ENCODE results near the gene FAF1.
"Not testable (repeated sequence)": the region's sequence is repeated elsewhere in the genome, so short reads cannot be mapped to it uniquely, and the experiment has no call there.

Gene FAF1

GRCh38 chr1:50952566-50952965 lies 7.5 kb downstream of the FAF1 start:
- DNase-seq, result not testable (repeated sequence)

- DNase-seq, result no peak
Measured at GRCh38 chr1:50950396-50950795, 9.7 kb downstream of the FAF1 start.

DNA sequence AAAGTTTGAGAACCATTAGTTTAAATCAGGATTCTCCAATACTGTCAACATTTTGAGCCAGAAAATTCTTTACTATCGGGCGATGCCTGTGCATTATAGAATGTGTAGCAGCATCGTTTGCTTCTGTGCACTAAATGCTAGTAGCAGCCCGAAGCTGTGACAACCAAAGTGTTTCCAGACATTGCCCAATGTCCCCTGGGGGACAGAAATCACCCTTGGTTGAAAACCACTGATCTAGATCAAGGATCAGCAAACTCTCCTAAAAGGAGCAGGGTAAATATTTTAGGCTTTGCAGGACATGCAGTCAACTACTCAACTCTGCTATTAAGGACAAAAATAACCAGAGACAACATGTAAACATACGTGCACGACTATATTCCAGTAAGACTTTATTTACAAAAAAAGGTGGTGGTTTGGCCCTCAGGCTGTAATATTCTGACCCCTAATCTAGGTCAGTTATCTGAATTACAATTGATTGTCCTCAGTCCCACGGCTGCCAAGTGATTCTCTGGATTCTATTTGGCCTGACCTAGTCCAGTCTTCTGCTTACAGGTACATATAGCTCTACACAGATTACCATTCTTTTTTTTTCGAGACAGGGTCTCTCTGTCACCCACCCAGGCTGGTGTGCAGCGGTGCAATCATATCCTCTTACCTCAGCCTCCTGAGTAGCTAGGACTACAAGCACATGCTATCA lies 10.6 kb downstream of the FAF1 start:
- no peak for DNase-seq

GRCh38 chr1:50942334-50942733 lies 17.7 kb downstream of the FAF1 start:
- no peak for DNase-seq

GRCh38 chr1:50940291-50940690 lies 19.8 kb downstream of the FAF1 start:
- DNase-seq, result no peak

- no peak for DNase-seq
Measured at GRCh38 chr1:50936321-50936720, 23.7 kb downstream of the FAF1 start.

GRCh38 chr1:50935276-50935675 lies 24.8 kb downstream of the FAF1 start:
- not testable (repeated sequence) for DNase-seq

DNA sequence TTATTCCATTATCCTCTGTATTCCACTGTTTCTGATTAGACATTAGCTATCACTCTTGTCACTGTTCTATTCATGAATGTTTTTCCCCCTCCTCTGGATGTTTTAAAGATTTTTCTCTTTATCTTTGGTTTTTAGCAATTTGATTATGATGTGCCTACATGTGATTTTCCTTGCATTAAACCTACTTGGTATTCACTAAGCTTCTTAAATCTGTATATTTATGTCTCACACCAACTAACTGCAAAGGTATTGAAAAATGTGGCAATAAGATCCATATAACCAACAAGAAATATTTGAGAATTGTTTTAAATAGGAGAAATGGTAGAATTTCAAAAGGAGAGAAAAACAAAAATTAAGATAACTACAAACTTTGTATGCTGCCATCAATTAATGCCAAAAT lies 25.2 kb downstream of the FAF1 start:
- DNase-seq, result no peak

DNA sequence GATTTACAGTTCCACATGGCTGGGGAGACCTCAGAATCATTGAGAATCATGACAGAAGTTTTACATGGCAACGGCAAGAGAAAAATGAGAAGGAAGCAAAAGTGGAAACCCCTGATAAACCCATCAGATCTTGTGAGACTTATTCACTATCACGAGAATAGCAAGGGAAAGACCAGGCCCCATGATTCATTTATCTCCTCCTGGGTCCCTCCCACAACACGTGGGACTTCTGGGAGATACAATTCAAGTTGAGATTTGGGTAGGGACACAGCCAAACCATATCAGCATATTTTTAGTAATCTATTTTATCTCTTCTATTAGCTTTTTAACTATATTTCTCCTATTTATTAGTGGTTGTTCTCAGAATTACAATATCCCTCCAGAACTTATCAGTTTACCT lies 26.3 kb downstream of the FAF1 start:
- DNase-seq, result not testable (repeated sequence)

- not testable (repeated sequence) for DNase-seq
Measured at GRCh38 chr1:50932043-50932442, 28.0 kb downstream of the FAF1 start.

- DNase-seq, result no peak
Measured at GRCh38 chr1:50930965-50931737, 28.9 kb downstream of the FAF1 start.

GRCh38 chr1:50930193-50930592 lies 29.9 kb downstream of the FAF1 start:
- DNase-seq, result no peak

- DNase-seq, result no peak
Measured at GRCh38 chr1:50929376-50929958, 30.6 kb downstream of the FAF1 start.

GRCh38 chr1:50923564-50923963 lies 36.5 kb downstream of the FAF1 start:
- DNase-seq, result no peak

DNA sequence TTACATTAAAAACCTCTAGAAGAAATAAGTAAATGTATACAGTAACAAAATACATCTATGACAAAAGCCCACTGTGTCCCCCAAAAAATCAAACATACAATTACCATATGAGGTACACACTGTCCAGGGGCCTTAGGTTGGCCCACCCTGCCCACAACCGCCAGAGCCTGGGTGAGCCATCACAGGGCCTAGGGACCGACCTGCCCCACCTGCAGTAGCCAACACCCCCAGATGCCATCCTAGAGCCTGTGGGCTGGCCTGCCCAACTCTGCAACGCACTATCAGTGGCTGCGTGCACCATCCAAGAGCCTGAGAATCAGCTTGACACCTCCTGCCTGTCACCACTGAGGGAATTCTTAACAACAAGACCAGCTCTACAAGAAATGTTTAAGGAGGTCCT lies 39.0 kb downstream of the FAF1 start:
- no peak for DNase-seq

DNA sequence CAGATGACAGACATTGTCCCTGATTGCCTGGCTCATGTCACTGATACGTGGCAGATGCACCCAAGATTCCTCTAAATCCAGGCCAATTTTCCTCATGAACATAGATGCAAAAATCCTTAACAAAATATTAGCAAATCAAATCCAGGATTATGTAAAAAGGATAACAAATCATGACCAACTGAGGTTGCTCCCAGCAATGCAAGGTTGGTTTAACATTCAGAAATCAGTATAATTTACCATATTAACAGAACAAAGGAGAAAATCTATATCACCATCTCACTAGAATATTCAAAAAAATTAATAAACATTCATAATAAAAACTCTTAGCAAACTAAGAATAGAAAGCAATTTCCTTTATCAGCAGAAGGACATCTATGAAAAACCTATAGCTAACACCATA lies 39.7 kb downstream of the FAF1 start:
- DNase-seq, result no peak

DNA sequence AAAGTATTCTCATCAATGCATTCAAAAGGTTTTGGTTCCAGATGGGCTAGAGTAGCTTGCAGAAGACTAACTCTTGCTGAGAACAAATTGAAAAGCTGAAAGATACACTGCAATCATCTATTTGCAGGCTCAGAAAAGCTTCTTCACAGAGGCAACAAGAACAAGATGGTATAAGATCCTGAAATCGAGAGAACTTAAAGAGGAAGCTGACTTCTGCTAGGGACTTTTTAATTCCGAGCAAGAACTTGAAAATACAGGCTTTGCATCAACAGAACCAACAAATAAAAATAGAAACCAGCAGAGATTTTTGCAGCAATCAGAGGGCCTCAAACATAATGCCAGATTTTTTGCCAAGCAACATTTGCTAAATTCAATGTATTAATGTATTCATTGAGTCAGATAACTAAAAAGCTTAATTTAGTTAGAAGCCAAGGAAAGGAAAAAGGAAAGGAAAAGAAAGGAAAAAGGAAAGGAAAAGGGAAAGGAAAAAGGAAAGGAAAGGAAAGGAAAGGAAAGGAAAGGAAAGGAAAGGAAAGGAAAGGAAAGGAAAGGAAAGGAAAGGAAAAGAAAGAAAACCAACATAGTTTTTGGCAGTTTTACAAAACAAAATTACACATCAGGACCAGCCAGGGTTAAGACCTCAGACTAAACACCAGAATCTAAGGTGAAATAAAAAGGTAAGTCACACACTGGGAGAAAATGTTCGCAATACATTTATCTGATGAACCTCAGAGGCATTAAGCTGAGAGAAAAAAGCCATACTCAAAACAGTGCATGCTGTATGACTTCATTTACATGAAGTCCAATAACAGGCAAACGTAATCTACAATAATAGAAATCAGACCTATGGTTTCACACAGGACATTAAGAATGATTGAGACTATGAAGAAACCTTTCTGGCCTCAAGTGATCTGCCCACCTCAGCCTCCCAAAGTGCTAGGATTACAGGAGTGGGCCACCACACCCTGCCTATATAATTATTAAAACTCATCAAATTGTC lies 42.6 kb downstream of the FAF1 start:
- DNase-seq, result no peak

DNA sequence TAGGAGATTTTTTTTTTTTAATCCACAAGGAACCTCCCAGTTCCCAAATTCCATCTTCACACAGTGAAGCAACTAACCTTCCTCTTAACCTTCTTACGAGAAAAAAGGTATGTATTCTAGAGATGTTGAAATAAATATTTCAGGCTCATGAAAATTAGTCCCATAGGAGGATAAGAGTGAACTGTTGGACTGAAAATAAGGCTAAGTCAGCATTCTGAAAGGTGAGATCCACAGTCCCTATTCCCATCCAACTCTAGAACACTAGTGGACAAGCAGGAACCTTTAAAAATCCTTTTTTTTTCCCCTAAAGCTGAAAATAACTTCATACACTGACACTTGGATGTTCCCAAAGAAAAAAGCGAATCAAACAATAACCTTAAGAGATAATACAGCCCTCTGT lies 44.4 kb downstream of the FAF1 start:
- DNase-seq, result no peak

GRCh38 chr1:50913954-50914353 lies 46.1 kb downstream of the FAF1 start:
- DNase-seq, result no peak

- not testable (repeated sequence) for DNase-seq
Measured at GRCh38 chr1:50910356-50910755, 49.7 kb downstream of the FAF1 start.

DNA sequence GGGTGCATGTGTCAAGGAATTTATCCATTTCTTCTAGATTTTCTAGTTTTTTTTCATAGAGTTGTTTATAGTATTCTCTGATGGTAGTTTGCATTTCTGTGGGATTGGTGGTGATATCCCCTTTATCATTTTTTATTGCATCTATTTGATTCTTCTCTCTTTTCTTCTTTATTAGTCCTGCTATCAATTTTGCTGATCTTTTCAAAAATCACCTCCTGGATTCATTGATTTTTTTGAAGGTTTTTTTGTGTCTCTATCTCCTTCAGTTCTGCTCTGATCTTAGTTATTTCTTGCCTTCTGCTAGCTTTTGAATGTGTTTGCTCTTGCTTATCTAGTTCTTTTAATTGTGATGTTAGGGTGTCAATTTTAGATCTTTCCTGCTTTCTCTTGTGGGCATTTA lies 52.5 kb downstream of the FAF1 start:
- DNase-seq, result not testable (repeated sequence)

- DNase-seq, result not testable (repeated sequence)
Measured at GRCh38 chr1:50906050-50906449, 54.0 kb downstream of the FAF1 start.

DNA sequence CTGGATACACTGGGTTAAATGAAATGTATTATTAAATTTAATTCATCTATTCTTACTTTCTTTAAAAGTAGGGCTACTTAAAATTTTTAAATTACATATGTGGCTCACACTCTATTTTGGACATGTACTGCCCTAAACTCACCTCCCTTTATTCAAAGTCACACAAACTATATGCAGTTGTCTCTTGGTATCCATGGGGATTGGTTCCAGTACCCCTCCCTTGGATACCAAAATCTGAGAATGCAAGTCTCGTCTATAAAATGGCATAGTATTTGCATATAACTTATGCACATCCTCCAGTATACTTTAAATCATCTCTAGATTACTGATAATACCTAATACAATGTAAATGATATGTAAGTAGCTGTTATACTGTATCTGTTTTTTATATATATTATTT lies 57.6 kb downstream of the FAF1 start:
- DNase-seq, result no peak
